HG03439 (cell line): ENCODE results near the gene TSPEAR.

Experiments used
- ATAC-seq: cut with Tn5 transposase; IDR thresholded peaks from one replicate; pipeline ENCODE4 v1.9.1; 2021; ENCODE audit warnings: mild to moderate bottlenecking, moderate library complexity; ENCODE audit not compliant: unreplicated experiment

TSPEAR gene

DNA sequence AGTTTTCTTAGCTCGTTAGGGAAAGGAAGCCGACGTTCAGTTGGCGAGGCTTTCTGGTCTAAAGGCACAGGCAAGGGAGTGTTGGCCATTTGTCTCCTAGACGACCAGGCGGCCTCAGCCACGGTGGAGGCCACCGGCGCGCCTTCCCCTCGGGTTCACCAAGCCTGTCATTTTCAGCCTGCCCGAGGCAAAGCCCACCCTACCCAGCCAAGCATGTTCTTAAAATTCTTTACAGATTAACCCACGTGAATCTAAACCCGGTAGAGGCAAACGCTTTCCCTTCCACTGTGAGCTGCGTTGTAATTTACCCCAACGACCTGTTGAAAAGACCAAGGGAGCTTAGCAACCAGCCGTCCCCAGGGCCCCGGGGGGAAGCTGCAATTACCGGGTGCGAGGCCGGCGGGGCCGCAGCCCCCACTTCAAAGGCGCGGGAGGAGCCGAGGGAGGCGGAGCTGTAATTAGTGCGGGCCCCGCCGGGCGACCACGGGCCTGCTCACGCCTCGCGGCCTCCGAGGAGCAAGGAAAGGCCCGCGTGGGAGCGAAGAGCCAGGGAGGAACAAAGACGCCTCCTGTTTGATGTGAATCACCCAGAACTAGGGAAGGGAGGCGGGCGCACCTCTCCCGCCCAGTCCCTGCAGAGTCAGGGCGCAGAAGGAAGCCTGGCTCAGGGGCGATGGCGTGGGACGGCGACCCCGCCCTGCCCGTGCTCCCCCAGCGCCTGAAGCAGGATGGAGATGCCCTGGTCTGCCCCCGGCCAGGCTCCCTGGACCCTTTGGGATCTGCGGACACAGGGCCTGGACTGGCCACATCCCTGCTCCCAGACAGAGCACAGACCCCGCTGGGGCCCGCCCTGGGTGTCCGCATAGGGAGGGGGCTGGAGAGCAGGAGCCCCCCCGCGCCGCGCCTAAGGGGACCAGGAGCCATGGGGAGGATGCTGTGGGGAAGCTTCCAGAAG lies 12.1 kb upstream of the TSPEAR start:
- ATAC-seq = no peak

DNA sequence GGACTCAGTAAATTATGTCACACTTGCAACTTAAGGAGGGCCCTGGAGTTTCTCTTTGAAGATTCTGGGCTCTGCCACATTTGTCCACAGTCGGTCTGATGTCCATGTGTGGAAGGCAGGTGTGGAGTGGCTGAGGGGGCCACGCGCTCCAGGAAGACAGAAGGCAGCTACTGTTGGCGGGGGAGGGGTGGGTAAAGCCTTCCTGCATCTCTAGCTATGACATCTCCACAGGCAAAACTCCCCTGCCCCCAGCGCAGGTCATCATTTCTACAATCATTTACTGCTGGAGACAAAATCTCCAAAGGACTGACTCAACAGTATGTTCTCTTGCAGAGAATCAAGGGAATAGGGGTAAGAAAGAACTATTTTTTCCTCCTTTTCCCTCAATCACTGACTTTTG lies 11.4 kb upstream of the TSPEAR start:
- ATAC-seq = no peak

DNA sequence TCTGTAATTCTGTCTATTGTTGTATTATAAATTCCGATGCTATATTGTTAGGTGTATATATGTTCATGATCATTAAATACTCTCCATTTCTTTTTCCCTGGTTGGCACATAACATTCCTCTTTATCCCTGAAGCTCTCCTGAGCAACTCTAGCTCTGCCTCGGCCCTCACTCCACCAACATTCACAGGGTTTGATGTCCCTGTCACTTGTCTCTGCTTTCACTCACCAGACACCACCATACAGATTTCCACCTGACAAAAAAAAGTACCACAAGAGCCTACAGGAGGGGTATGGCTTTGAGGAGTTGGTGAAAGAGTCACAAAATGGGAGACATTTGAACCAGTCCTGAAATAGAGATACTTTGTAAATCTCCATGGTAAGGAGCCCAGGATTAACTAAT lies 8.8 kb upstream of the TSPEAR start:
- no peak for ATAC-seq

DNA sequence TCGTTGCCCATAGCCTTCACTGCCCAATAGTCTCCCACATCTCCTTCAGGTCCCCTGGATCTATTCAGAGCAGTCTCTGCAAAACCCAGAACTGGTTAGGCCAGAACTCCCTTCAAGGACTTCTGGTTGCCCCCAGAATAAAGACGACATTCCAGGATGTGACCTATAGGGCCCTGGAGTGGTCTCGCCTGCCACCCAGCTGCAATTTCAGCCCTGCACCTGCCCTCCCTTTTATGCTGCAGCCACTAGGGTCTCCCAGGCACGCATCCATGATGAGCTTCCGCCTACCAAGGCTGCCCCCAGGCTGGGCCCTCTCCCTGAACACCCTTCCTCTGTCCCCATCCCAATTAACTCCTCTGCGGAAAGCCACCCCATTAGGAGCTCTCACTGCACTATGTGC lies 7.2 kb upstream of the TSPEAR start:
- ATAC-seq = no peak

DNA sequence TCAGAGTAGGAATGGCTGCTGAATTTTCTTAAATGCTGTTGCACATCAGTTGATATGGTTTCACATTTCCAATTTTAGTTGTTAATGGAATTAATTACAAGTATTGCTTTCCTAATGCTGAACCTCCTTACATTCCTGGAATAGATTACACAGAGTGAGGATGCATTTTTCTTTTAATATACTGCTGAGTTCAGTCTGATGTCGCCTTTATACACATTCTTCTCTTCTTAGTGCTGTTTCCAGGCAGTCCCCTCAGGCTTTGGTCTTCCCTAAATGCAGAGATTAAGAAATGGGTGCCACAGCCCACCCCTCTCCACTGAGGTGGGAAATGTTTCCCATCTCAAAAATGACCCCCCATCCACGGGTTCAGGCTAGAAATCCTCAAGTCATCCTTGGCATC lies 6.7 kb upstream of the TSPEAR start:
- ATAC-seq = no peak

DNA sequence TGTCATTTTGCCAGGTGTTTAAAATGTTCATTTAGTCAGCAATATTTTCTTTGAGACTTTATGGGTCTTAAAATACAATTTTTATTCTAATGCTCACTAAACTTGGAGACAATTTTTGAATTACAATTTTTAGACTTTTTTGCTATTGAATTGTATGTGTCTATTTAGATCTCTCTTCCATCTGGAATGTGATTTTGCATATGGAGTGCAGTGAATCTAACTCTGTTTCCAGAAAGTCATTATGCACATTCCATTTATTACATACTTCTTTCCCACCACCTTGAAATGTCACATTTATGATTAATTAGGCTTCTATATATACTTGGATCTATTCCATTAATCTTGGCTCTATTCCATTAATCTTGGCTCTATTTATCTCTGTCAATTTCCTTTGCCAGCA lies 5.6 kb upstream of the TSPEAR start:
- ATAC-seq = no peak

DNA sequence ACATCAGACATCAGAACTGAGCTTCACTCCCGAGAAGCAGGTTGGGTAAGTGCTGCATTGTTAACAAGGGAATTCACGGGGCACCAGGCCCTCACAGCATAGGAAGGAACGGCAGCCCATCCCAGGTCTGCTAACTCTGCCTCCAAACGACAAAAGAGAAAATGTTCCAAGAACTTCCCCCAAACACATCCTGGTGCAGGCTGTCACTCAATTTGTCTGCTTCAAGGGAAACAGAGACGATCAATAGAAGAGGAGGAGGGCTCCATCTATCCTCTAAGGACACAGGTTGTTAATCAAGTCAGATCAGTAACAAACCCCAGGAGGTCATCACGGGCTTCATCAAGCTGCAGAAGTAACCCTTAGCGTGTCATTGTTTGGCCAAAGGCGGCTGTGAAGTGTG lies 3.5 kb upstream of the TSPEAR start:
- no peak for ATAC-seq

DNA sequence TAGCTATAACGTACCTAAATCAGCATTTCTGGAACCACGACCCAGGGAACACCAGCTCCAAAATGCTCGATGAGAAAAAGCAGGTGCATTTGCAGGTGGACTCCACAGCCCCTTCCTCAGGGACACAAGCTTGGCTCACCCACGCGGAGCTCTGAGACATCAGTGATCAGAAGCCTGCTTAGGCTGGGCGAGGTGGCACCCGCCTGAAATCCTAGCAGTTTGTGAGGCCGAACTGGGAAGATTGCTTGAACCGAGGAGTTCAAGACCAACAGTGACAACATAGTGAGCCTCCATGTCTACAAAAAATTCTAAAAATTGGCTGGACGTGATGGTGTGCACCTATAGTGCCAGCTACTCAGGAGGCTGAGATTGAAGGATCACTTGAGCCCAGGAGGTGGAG lies 2.5 kb upstream of the TSPEAR start:
- ATAC-seq = no peak

DNA sequence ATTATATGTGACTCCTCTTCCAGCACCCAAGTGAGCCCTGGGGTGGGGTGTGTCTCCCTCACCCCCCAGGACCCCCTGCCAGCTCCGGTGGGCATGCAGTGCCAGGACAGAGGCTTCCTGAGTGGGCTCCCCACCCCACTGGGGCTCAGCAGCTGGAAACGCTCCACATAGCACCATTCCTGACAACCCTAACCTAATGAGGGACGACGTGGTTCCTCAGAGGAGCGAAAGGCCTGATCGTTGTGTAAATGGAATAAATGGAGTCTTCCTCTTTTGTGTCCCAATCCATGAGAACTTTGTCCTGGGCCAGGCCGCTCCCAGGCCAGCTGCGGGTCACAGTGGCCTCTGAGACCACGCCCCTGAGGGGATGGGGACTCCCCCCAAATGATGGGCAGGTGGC lies 1.8 kb upstream of the TSPEAR start:
- no peak for ATAC-seq

DNA sequence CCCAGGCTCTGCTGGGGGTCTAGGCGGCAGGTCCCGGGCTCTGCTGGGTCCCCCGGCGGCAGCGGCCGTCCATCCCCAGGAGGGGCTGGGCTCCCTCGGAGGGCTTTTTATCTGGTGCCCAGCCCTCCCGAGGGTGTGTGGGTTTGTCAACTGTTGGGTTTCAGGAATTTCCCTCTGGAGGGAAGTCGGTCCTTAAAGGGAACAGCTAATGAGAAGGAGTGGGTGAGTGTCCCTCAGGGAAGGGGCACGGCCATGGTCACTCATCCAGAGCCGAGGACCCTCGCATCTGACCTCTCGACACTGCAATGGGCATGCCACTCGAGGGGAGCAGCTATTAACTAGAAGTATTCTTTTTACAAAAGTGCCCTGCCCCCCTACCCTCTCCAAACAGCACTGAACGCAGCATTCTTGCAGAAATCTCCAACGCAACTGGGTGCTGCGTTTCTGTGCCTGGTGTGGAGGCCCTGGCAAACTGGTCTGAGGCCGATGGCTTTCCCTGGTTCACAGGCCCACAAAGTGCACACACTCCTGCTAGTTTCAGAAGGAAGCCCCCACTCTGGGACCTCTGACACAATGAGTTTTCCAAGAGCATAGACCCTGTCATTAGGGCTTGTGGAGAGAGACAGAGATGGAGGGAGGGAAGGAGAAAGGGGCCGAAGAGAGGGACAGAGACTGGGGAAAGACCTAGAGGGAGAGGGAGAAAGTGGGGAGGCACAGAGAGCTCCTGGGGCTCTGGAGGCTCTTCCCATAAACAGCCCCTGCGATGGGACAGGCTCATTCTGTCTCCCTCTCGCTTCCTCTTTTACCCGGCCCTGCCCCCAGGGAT lies 1.0 kb upstream of the TSPEAR start:
- no peak for ATAC-seq

DNA sequence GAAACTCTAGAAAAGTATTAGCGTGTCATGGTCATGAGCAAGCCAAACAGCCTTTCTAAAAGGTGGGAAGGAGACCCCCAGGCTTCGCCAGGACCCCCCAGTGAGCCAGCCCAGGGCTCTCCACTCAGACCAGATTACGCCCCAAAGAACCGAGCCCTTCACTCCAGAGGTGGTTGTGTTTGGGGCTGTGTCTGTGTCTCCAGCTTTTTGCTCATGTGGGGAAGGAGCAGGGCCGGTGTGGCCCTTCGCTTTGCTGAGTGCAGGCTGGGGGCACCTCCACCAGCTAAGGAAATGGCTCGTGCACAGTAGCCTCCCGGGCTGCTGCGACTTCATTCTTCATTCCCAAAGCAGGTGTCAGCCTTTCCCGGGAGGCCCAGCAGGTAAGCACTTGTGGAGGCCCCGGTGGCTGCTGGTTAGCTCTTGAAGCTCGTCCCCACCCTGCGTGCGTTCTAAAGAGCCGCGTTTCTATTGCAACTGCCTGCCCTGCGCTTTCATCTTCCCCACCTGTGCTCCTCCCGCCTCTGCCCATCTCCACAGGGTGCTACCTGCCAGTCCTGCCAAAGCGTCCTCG lies 531 bp downstream of the TSPEAR start:
- ATAC-seq = no peak

DNA sequence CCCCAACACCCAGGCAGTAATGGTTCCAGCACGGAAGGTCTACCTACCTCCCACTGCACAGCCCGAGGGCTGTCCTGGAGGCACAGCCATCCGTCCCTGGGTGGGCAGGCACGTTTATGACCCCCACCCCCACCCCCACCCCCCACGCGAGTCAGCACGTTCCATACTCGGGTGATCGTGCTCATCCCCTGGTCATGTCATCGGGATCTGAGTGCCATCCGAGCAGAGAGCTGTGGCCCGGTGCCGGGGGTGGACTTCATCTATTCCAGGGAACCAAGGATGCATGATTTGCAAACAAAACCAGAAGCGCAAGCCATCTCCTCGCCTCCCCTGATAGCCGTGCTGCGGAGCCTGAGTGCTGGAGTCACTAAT lies 1.1 kb downstream of the TSPEAR start:
- ATAC-seq = no peak

DNA sequence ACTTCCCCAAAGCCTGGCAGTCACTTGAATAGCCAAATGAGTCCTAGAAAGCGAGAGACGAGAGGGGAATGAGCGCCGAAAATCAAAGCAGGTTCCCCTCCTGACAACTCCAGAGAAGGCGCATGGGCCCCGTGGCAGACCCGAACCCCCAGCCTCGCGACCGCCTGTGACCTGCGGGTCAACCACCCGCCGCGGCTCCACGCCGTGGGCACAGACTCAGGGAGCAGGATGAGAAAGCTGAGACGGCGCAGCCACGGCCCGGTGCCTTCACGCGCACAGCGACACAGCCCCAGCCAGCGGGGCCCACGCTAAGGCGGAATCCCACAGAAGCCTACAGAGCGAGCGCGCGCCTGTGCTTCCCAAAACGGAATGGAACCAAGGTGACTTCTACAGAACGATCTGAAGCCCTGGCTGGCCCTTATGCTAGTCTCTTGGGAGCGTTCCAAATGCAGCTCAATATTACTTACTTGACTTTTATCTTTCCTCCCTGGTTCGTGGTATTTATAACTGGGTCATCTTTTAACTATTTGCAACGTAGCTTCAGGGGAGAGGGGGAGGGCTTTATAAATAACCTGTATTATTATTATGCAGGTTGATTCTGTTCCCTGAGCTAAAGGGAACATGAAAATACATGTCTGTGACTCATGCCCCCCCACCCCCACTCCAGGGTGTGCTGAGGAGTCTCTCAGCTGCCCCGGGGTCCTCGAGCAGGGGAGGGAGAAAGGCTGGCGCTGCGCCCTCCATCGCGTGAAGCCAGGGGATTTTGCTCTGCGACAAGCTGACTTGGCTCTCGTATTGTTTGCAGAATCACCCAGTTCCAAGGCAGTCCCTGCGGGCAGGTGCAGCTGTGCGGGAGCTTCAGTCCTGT lies 1.7 kb downstream of the TSPEAR start:
- no peak for ATAC-seq

DNA sequence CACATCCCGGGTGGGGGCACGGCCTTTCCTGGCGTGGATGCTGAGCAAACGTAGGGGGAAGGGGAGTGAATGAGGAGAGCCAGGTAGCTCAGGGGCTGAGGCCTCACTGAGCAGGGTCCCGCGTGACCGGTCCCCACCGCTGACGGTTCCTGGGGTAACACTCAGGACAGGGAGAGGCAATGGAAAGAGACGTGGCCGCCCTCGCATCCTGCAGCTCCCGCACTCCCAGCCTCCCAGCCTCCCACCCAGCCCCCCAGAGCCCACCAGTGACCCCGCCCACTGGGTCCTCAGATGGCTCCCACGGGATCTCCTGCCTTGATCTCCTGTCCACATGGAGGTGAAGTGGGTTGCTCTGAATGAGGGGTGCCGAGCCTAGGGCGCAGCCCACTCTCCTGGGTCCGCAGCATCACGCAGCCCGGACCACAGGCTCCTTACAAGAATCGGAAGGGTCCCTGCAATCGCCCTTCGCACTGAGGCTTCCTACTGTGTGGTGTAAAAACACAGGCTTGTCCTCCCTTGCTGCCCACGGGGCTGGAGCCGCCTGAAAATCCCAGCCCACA lies 2.4 kb downstream of the TSPEAR start:
- no peak for ATAC-seq

DNA sequence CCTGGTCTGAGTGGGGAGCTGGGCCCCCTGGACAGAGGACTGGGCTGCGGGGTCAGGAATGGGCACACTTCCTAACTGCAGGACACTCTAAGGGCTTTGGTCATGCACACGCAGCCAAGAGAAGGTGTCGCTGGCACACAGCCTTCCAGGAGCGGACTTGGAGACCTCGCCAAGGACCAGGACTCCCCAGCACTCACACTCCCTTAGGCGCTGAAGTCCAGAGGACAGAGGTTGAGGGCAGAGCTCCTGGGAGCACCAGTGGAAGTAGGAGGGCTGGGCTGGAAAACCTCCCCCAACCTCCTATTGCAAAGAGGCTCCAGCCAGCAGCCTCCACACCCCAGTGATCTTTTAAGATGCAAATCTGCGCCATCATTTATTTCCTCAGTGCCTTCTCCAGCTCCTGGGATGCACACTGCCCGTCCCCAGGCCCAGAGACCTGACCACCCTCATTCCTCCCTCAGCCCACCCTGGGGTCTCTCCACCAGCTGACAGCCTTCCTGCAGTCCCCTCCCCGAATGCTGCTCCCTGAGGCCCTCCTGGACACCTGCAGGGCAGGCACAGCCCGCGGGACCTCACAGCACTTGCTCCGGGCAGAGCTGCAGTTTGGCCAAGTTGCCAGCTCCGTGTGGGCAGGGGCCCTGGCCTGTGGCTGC lies 3.0 kb downstream of the TSPEAR start:
- ATAC-seq = no peak

DNA sequence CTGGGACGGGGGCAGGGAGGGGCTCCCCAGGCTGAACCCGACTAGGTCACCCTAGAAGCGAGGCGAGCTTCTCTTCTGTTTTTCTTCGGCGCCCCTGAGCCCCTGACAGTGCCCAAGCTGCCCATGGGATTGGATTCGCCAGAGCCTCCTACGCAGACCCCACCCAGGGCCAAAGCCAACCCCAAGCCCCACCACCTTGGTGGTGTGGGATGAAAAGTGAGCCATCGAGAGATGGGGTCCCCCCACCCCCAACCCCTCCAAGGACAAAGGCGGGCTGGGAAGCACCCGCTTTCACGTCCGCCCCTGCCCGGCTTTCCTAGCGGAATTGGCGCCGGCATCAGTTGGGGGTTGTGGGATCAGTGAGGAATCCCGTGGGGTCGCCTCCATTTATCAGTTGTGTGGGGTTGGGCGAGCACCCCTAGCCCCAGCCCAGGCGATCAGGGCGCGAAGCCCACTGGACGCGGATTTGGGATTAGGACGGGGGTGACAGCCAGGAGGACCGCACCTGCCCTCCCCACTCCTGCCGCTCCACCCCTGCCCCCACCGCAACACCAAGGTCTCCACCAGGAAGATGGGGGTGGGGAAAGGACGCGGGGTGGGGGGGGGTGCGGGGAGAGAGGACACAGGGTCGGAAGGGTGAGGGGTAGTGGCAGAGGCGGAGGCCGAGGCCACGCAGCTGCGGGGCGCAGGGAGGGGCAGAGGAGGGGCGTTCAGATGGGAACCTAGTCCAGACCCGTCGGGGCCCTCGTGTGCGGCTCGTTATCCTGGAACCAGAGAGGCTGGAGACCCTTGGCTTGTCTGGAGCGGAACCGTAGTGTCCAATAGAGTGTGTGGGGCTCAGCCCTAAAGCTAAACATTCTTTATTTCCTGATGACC lies 4.4 kb downstream of the TSPEAR start:
- no peak for ATAC-seq

DNA sequence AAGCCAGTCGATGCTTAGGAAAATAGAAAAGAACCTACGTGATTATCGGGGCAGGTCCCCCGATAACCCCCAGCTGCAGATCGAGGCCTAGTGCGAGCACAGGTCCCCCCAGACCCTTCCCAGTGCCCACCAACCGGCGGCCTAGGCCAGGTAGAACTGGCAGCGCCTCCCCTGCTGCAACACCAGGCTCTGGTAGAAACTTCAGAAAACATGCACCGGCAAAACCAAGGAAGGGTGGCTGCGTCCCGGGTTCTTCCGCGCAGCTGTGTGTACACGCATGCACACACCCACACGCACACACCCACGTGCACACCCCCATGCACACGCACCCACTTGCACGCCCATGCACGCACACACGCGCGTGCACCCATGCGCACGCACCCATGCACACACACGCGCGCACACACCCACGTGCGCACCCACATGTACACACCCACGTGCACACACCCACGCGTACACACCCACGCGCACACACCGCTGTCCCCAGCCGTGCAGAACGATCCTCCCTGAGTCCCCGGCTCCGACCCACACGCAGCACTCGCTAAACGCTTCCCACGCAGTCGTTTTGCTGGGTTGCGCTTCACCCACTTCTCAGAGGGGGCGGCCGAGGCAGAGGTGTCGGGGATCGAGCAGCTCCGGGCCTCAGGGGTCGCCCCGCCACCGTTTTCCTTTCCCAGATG lies 5.2 kb downstream of the TSPEAR start:
- no peak for ATAC-seq

DNA sequence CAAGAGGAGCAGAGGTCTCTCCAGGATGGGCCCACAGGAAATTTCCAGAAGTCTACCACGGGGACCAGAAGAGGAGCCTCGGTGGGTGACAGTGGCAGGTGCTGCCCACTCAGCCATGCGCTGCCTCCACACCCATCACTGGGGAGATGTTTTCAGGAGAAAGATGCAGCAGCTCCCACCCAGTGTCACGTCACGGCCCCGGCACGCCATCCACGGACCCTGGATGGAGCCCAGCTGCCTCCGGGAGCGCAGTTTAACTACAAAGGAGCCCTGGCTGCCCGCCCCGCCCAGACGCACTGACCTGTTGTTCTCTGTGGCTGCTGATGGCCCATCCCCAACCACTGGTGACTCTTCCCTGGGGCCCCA lies 6.8 kb downstream of the TSPEAR start:
- no peak for ATAC-seq
